GM23338 (cell line): ENCODE measurements around the gene TSPAN12. TPM values are rescaled to one million over a fixed set of nuclear protein-coding genes. Genes with fewer than 3 reads are reported as not detected.
A peak's percentile ranks its signal among the peaks of the same experiment; 100 is the strongest.

Source experiments
- ATAC-seq: fragments of 200-7000 bp; cut with Tn5 transposase; 3 replicates; pipeline ENCODE4 v1.9.1; 2020
- DNase-seq: peaks from one replicate; pipeline ENCODE4 v3.0.0-alpha.2; 2015; ENCODE audit warnings: low spot score
- H2AFZ ChIP-seq: fragments of 200-600 bp; sonication (generic); 2 replicates; pipeline ENCODE4 v1.8.0; 2016; ENCODE audit warnings: antibody characterized with exemption, mild to moderate bottlenecking, moderate library complexity
- H3F3A ChIP-seq: fragments of 200-600 bp; sonication (generic); replicated peaks from 2 replicates; pipeline ENCODE4 v1.8.0; 2017; ENCODE audit warnings: antibody characterized with exemption, mixed run types, low read depth
- H3K27ac ChIP-seq: fragments of 200-600 bp; sonication (generic); 2 replicates; pipeline ENCODE4 v1.6.1; 2016; ENCODE audit warnings: low read depth
- H3K27me3 ChIP-seq: fragments of 200-600 bp; sonication (generic); 2 replicates; pipeline ENCODE4 v1.8.0; 2016; ENCODE audit warnings: mild to moderate bottlenecking, mixed run types, moderate library complexity; ENCODE audit not compliant: insufficient read depth
- H3K36me3 ChIP-seq: fragments of 200-600 bp; sonication (generic); 2 replicates; pipeline ENCODE4 v1.8.0; 2016; ENCODE audit warnings: mild to moderate bottlenecking; ENCODE audit not compliant: insufficient read depth
- H3K4me1 ChIP-seq: fragments of 200-600 bp; sonication (generic); 2 replicates; pipeline ENCODE4 v1.8.0; 2016; ENCODE audit warnings: mild to moderate bottlenecking, moderate library complexity; ENCODE audit not compliant: insufficient read depth
- H3K4me2 ChIP-seq: fragments of 200-600 bp; sonication (generic); 2 replicates; pipeline ENCODE4 v1.7.1; 2017; ENCODE audit warnings: mixed run types
- H3K4me3 ChIP-seq: fragments of 200-600 bp; sonication (generic); 2 replicates; pipeline ENCODE4 v1.6.1; 2016; ENCODE audit warnings: mixed run types
- H3K79me2 ChIP-seq: fragments of 200-600 bp; sonication (generic); replicated peaks from 2 replicates; pipeline ENCODE4 v1.8.0; 2017; ENCODE audit warnings: mild to moderate bottlenecking; ENCODE audit not compliant: insufficient read depth
- H3K9me2 ChIP-seq: fragments of 200-600 bp; sonication (generic); 2 replicates; pipeline ENCODE4 v1.8.0; 2017; ENCODE audit not compliant: insufficient read depth
- H4K20me1 ChIP-seq: fragments of 200-600 bp; sonication (generic); replicated peaks from 2 replicates; pipeline ENCODE4 v1.8.0; 2017; ENCODE audit warnings: mild to moderate bottlenecking; ENCODE audit not compliant: insufficient read depth
- H3K27ac Mint-ChIP-seq: 2 replicates; pipeline ENCODE4 v1.8.0; 2020; ENCODE audit warnings: inconsistent platforms, mild to moderate bottlenecking, moderate library complexity, mixed read lengths
- H3K27me3 Mint-ChIP-seq: 3 replicates; pipeline ENCODE4 v1.8.0; 2022; ENCODE audit warnings: low read depth, mild to moderate bottlenecking, moderate library complexity, mixed read lengths, inconsistent platforms; ENCODE audit not compliant: insufficient read depth, poor library complexity
- H3K36me3 Mint-ChIP-seq: 3 replicates; pipeline ENCODE4 v1.8.0; 2021; ENCODE audit warnings: low read depth, mild to moderate bottlenecking, inconsistent platforms, moderate library complexity, mixed read lengths
- H3K4me1 Mint-ChIP-seq: 3 replicates; pipeline ENCODE4 v1.8.0; 2020; ENCODE audit warnings: mild to moderate bottlenecking, inconsistent platforms, mixed read lengths
- H3K4me3 Mint-ChIP-seq: 3 replicates; pipeline ENCODE4 v1.8.0; 2021; ENCODE audit warnings: moderate library complexity, mild to moderate bottlenecking, inconsistent platforms, mixed read lengths
- H3K9me3 Mint-ChIP-seq: 3 replicates; pipeline ENCODE4 v1.8.0; 2020; ENCODE audit warnings: moderate library complexity, mild to moderate bottlenecking, inconsistent platforms, mixed read lengths
- CREB1 ChIP-seq: fragments of 250-450 bp; sonication (Bioruptor Pico); IDR thresholded peaks from 2 replicates; pipeline ENCODE4 v1.5.0; 2020; ENCODE audit warnings: low read depth, mild to moderate bottlenecking, moderate library complexity
- EZH2 ChIP-seq: fragments of 200-600 bp; sonication (generic); IDR thresholded peaks from one replicate; pipeline ENCODE4 v1.8.0; 2017; ENCODE audit warnings: antibody characterized with exemption, mild to moderate bottlenecking, low read depth; ENCODE audit not compliant: unreplicated experiment
- JUNB ChIP-seq: IDR thresholded peaks from one replicate; pipeline ENCODE4 v1.6.1; 2016; ENCODE audit warnings: antibody characterized with exemption; ENCODE audit not compliant: unreplicated experiment
- NANOG ChIP-seq: IDR thresholded peaks from 2 replicates; pipeline ENCODE4 v1.6.1; 2016; ENCODE audit warnings: antibody characterized with exemption, borderline replicate concordance
- POLR2AphosphoS5 ChIP-seq: IDR thresholded peaks from 2 replicates; pipeline ENCODE4 v1.6.1; 2016; ENCODE audit warnings: antibody characterized with exemption, low read depth
- STAT1 ChIP-seq: IDR thresholded peaks from one replicate; pipeline ENCODE4 v1.6.1; 2016; ENCODE audit warnings: antibody characterized with exemption; ENCODE audit not compliant: unreplicated experiment
- ZNF114 ChIP-seq: fragments of 250-450 bp; sonication (Bioruptor Pico); IDR thresholded peaks from 2 replicates; pipeline ENCODE4 v1.5.0; 2020; ENCODE audit warnings: mild to moderate bottlenecking, moderate library complexity
- ZNF331 ChIP-seq: fragments of 250-450 bp; sonication (Bioruptor Pico); IDR thresholded peaks from 2 replicates; pipeline ENCODE4 v1.5.0; 2020; ENCODE audit warnings: low read depth, mild to moderate bottlenecking, moderate library complexity
- polyA plus RNA-seq: library from polyadenylated mRNA; unstranded; fragments of >200 nt; fragmentation: Nextera tagmentation; extraction: Ambion mirVana; gene quantifications from 2 replicates; pipeline ENCODE4 v1.2.1, GENCODE V29; 2016
- total RNA-seq: library from RNA; depleted of rRNA; stranded (reverse); fragments of >200 nt; shearing (Covaris generic); gene quantifications from 2 replicates; pipeline ENCODE4 v1.2.3, GENCODE V29; 2014
- TF ChIP-seq, protein P1 (sequence below): IDR thresholded peaks from one replicate; pipeline ENCODE4 v1.6.1; 2018; ENCODE audit warnings: antibody characterized with exemption; ENCODE audit not compliant: unreplicated experiment
- TF ChIP-seq, protein P2 (sequence below): fragments of 250-450 bp; sonication (Bioruptor Pico); IDR thresholded peaks from 2 replicates; pipeline ENCODE4 v1.5.0; 2020; ENCODE audit warnings: mild to moderate bottlenecking, moderate library complexity

TSPAN12 gene
- total and polyA plus RNA-seq, 2 experiments from 2014 or later, result 9.7 to 11.7 TPM

DNA sequence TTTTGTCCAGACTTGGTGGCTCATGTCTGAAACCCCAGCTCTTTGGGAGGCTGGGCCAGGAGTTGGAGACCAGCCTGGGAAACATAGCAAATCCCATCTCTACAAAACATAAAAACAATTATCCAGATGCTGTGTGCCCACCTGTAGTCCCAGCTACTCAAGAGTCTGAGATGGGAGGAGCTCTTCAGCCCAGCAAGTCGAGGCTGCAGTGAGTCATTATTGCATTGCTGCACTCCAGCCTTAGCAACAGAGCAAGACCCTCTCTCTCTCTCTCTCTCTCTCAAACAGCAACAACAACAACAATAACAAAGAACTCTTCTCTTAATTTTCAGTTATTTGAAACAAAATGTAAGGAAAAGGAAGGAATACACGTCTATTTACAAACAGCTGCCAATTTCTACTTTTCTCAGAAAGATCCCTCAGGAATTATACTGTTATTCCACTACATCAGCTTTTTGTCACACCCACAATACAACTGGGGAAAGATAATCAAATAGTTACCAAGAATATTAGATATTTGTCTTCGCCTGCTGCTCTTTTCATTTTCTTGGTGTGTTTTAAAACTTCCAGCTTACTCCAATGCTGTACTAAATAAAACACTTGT is 5.1 kb upstream of the TSPAN12 start:
- ATAC-seq, result no peak
- H3K36me3 Mint-ChIP-seq, result no peaks in the 10 kb centered on the region
- no peak overlapping the region for H3K27ac Mint-ChIP-seq

More for the DNA sequence above, 5.1 kb upstream of the TSPAN12 start:
- no peak for DNase-seq
- H3K79me2 ChIP-seq, result no peaks in the 10 kb centered on the region
- H4K20me1 ChIP-seq, result no peaks in the 10 kb centered on the region
- peaks cover 5% of the 10 kb centered on the region; the same call in 1 of the 2 replicates for H3K27me3 ChIP-seq
- H3K36me3 ChIP-seq, result no peaks in the 10 kb centered on the region
- no peak overlapping the region for H3K27ac ChIP-seq
- no peaks in the 10 kb centered on the region for H3K9me2 ChIP-seq
- no peaks in the 10 kb centered on the region for H3F3A ChIP-seq
- TF ChIP-seq ZNF331 (CRISPR knock-in tag) (no peak), CREB1 (CRISPR knock-in tag) (no peak), STAT1 (no peak), POLR2AphosphoS5 (no peak), EZH2 (no peak), NANOG (no peak), ZNF114 (CRISPR knock-in tag) (no peak), JUNB (no peak)
- TF ChIP-seq, protein P1, sequence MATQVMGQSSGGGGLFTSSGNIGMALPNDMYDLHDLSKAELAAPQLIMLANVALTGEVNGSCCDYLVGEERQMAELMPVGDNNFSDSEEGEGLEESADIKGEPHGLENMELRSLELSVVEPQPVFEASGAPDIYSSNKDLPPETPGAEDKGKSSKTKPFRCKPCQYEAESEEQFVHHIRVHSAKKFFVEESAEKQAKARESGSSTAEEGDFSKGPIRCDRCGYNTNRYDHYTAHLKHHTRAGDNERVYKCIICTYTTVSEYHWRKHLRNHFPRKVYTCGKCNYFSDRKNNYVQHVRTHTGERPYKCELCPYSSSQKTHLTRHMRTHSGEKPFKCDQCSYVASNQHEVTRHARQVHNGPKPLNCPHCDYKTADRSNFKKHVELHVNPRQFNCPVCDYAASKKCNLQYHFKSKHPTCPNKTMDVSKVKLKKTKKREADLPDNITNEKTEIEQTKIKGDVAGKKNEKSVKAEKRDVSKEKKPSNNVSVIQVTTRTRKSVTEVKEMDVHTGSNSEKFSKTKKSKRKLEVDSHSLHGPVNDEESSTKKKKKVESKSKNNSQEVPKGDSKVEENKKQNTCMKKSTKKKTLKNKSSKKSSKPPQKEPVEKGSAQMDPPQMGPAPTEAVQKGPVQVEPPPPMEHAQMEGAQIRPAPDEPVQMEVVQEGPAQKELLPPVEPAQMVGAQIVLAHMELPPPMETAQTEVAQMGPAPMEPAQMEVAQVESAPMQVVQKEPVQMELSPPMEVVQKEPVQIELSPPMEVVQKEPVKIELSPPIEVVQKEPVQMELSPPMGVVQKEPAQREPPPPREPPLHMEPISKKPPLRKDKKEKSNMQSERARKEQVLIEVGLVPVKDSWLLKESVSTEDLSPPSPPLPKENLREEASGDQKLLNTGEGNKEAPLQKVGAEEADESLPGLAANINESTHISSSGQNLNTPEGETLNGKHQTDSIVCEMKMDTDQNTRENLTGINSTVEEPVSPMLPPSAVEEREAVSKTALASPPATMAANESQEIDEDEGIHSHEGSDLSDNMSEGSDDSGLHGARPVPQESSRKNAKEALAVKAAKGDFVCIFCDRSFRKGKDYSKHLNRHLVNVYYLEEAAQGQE, result no peak
- TF ChIP-seq, protein P2, sequence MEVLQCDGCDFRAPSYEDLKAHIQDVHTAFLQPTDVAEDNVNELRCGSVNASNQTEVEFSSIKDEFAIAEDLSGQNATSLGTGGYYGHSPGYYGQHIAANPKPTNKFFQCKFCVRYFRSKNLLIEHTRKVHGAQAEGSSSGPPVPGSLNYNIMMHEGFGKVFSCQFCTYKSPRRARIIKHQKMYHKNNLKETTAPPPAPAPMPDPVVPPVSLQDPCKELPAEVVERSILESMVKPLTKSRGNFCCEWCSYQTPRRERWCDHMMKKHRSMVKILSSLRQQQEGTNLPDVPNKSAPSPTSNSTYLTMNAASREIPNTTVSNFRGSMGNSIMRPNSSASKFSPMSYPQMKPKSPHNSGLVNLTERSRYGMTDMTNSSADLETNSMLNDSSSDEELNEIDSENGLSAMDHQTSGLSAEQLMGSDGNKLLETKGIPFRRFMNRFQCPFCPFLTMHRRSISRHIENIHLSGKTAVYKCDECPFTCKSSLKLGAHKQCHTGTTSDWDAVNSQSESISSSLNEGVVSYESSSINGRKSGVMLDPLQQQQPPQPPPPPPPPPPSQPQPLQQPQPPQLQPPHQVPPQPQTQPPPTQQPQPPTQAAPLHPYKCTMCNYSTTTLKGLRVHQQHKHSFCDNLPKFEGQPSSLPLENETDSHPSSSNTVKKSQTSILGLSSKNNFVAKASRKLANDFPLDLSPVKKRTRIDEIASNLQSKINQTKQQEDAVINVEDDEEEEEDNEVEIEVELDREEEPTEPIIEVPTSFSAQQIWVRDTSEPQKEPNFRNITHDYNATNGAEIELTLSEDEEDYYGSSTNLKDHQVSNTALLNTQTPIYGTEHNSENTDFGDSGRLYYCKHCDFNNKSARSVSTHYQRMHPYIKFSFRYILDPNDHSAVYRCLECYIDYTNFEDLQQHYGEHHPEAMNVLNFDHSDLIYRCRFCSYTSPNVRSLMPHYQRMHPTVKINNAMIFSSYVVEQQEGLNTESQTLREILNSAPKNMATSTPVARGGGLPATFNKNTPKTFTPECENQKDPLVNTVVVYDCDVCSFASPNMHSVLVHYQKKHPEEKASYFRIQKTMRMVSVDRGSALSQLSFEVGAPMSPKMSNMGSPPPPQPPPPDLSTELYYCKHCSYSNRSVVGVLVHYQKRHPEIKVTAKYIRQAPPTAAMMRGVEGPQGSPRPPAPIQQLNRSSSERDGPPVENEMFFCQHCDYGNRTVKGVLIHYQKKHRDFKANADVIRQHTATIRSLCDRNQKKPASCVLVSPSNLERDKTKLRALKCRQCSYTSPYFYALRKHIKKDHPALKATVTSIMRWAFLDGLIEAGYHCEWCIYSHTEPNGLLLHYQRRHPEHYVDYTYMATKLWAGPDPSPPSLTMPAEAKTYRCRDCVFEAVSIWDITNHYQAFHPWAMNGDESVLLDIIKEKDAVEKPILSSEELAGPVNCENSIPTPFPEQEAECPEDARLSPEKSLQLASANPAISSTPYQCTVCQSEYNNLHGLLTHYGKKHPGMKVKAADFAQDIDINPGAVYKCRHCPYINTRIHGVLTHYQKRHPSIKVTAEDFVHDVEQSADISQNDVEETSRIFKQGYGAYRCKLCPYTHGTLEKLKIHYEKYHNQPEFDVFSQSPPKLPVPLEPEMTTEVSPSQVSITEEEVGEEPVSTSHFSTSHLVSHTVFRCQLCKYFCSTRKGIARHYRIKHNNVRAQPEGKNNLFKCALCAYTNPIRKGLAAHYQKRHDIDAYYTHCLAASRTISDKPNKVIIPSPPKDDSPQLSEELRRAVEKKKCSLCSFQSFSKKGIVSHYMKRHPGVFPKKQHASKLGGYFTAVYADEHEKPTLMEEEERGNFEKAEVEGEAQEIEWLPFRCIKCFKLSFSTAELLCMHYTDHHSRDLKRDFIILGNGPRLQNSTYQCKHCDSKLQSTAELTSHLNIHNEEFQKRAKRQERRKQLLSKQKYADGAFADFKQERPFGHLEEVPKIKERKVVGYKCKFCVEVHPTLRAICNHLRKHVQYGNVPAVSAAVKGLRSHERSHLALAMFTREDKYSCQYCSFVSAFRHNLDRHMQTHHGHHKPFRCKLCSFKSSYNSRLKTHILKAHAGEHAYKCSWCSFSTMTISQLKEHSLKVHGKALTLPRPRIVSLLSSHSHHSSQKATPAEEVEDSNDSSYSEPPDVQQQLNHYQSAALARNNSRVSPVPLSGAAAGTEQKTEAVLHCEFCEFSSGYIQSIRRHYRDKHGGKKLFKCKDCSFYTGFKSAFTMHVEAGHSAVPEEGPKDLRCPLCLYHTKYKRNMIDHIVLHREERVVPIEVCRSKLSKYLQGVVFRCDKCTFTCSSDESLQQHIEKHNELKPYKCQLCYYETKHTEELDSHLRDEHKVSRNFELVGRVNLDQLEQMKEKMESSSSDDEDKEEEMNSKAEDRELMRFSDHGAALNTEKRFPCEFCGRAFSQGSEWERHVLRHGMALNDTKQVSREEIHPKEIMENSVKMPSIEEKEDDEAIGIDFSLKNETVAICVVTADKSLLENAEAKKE (CRISPR knock-in tag), result no peak
- peaks cover 7% of the 10 kb centered on the region for H3K4me1 Mint-ChIP-seq
- no peaks in the 10 kb centered on the region for H3K4me1 ChIP-seq
- H3K4me3 ChIP-seq, result no peak overlapping the region
- H3K27me3 Mint-ChIP-seq, result no peaks in the 10 kb centered on the region
- H2AFZ ChIP-seq, result peak overlapping the region; percentile 67; the same call in 1 of the 2 replicates
- no peak overlapping the region for H3K4me3 Mint-ChIP-seq
- no peak overlapping the region for H3K4me2 ChIP-seq
- H3K9me3 Mint-ChIP-seq, result no peaks in the 10 kb centered on the region; the same call in 2 of the 3 replicates
